ENCODE measurements around the gene CYP24A1. TPM values are rescaled to one million over a fixed set of nuclear protein-coding genes. Genes with fewer than 3 reads are reported as not detected.
A peak's percentile ranks its signal among the peaks of the same experiment; 100 is the strongest.

CYP24A1 gene
- total and polyA plus RNA-seq, 4 donors = 0.28 to 1.2 (median 0.91) TPM

DNA sequence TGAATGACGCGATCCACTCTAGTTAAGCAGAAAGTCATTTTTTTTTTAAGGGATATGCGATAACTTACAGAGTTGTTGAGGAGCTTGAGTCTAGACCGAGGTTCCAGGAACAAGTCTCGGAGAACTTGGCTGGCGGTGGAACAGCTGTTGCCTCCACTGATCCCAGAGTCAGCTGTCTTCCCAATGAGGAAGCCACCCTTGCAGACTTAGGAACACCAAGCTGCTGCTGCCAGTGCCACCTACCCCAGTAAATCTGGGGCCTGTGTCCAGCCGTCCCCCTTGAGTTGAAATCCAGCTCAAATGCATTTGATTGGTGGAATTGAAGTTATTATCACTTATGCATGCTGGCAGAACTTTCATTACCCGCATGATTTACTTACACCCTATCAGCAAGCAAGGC lies 40.8 kb upstream of the CYP24A1 start:
- no peak overlapping the region for H3K27ac ChIP-seq (ENCODE audit: low read depth, low read length)
- H3K36me3 ChIP-seq (ENCODE audit: control insufficient read depth, insufficient read depth, low read length) = peaks cover 7% of the 10 kb centered on the region
- H3K4me1 ChIP-seq (ENCODE audit: control insufficient read depth, insufficient read depth, low read length) = no peaks in the 10 kb centered on the region
- H3K4me3 ChIP-seq (ENCODE audit: low read depth, low read length) = no peak overlapping the region
- H3K9me3 ChIP-seq (ENCODE audit: control insufficient read depth, insufficient read depth, low read length) = no peaks in the 10 kb centered on the region
- DNase-seq (ENCODE audit: low read depth in 4 of 6, low spot score in 6 of 6) = no peak
- 90% methylated on average over 2 of the region's 8 CpGs for WGBS (ENCODE audit: insufficient coverage)
- H3K27me3 ChIP-seq (ENCODE audit: control insufficient read depth, insufficient read depth, low read length) = no peaks in the 10 kb centered on the region

DNA sequence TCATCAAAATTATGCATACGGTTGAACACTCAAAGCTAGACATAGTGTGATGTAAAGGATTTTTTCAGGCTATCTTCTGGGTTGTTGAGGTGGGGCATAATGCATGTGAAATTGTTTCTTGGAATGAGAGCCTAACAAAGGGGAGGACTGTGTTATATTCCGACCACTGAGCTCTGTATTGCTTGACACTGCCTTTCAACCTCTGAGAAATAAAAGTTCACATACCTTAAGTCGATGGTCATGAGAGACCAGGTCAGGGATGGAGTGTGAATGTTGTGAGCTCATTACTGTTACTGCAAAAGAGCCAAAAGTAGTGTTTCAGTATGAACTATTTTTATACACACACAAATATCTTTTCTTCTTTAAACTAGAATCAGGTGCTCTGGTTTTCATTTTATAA lies 39.1 kb upstream of the CYP24A1 start:
- 100% methylated on average over 1 of the region's 3 CpGs for WGBS (ENCODE audit: insufficient coverage)
- no peaks in the 10 kb centered on the region for H3K9me3 ChIP-seq (ENCODE audit: control insufficient read depth, insufficient read depth, low read length)

DNA sequence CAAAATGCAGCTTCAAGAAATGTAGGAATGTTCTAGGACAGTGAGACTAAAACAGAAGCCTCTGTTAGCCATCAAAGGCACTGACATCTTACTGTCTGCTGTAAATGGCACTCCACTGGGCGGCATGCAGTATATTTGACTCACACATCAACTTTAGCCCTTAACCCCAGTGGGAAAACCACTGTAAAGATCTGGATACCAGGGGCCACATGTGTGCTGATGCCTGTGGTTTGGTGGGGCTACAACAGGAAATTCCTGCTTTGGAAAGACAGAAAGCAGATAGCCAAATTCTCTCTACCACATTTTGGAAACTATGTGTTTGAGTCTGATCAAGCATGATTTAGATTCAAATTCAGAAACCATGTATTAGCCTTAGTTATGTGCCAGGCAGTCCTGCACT lies 38.4 kb upstream of the CYP24A1 start:
- Histone ChIP-seq H3K36me3 (ENCODE audit: control insufficient read depth, insufficient read depth, low read length) (peaks cover 5% of the 10 kb centered on the region), H3K4me3 (ENCODE audit: low read depth, low read length) (no peak overlapping the region), H3K27me3 (ENCODE audit: control insufficient read depth, insufficient read depth, low read length) (no peaks in the 10 kb centered on the region), H3K27ac (ENCODE audit: low read depth, low read length) (no peak overlapping the region), H3K9me3 (ENCODE audit: control insufficient read depth, insufficient read depth, low read length) (no peaks in the 10 kb centered on the region), H3K4me1 (ENCODE audit: control insufficient read depth, insufficient read depth, low read length) (peaks cover 3% of the 10 kb centered on the region)
- DNase-seq (ENCODE audit: low read depth in 4 of 6, low spot score in 6 of 6) = no peak
- no CpG with 5 or more reads among the region's 1 CpG for WGBS (ENCODE audit: insufficient coverage)

More for the DNA sequence above, 39.1 kb upstream of the CYP24A1 start:
- no peak overlapping the region for H3K27ac ChIP-seq (ENCODE audit: low read depth, low read length)
- no peak overlapping the region for H3K4me3 ChIP-seq (ENCODE audit: low read depth, low read length)
- H3K27me3 ChIP-seq (ENCODE audit: control insufficient read depth, insufficient read depth, low read length) = no peaks in the 10 kb centered on the region
- peaks cover 7% of the 10 kb centered on the region for H3K36me3 ChIP-seq (ENCODE audit: control insufficient read depth, insufficient read depth, low read length)
- H3K4me1 ChIP-seq (ENCODE audit: control insufficient read depth, insufficient read depth, low read length) = peaks cover 3% of the 10 kb centered on the region
- DNase-seq (ENCODE audit: low read depth in 4 of 6, low spot score in 6 of 6) = no peak

DNA sequence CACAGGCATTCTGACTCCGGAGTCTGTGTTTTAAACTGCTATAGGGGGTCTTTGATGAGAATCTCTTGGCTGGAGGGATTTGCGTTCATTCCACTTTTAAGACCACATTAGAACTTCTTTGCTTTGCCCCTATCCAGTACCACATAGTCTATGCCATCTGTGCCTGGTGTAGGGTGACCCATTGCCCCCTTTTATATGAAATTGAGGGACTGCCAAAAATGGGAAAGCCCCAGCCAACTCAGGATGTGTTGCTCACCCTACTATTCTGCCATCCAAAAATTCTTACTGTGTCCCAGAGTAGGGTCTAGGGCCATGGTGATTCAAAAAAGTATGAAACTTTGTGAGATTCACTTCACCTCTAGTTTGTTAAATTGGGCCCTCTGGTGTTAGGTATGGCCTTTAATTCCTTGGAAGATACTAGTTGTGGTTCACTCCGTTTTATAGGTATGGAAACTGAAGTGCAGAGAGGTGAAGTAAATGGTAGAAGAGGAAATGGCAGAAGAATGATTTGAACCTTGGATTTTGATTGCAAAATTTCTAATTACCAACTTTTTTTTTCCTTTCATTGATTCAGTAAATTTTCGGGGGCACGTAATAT lies 35.5 kb upstream of the CYP24A1 start:
- no peaks in the 10 kb centered on the region for H3K9me3 ChIP-seq (ENCODE audit: control insufficient read depth, insufficient read depth, low read length)
- no peak overlapping the region for H3K27ac ChIP-seq (ENCODE audit: low read depth, low read length)
- H3K4me1 ChIP-seq (ENCODE audit: control insufficient read depth, insufficient read depth, low read length) = peaks cover 3% of the 10 kb centered on the region
- DNase-seq (ENCODE audit: low read depth in 4 of 6, low spot score in 6 of 6) = no peak
- no peaks in the 10 kb centered on the region for H3K27me3 ChIP-seq (ENCODE audit: control insufficient read depth, insufficient read depth, low read length)
- H3K36me3 ChIP-seq (ENCODE audit: control insufficient read depth, insufficient read depth, low read length) = no peaks in the 10 kb centered on the region
- WGBS (ENCODE audit: insufficient coverage) = no CpG with 5 or more reads among the region's 5 CpGs
- H3K4me3 ChIP-seq (ENCODE audit: low read depth, low read length) = peak overlapping the region; percentile 76

DNA sequence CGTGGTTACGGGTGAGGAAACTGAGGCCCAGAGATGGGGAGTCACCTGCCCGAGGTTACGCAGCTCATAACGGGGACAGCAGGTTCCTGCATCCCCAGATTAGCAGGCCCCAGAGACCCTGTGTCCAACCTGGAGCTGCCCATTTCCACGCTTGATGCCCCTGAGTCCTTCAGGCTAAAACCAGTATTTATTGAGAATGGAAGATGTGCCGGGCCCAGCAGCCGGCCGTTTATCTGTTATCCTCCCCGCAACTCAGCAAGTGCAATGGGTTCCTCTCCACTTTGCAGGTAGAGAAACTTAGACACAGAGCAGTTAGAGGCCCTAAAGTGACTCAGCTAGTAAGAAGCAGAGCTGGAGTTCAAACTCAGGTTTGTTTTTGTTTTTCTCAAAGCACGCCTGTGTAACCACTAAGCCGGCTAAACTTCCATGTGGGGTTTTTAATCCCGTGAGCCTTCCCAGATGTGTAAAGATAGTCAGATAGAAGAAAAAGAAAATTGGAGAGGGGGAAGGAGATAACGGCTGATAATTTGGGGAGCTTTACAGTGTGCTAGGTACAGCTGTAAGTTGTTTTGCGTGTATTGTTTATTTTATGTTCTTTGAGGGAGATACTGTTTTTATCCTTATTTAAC lies 34.9 kb upstream of the CYP24A1 start:
- 0% methylated on average over 12 of the region's 15 CpGs for WGBS (ENCODE audit: insufficient coverage)
- Histone ChIP-seq H3K9me3 (ENCODE audit: control insufficient read depth, insufficient read depth, low read length) (no peaks in the 10 kb centered on the region), H3K4me1 (ENCODE audit: control insufficient read depth, insufficient read depth, low read length) (peaks cover 6% of the 10 kb centered on the region), H3K27me3 (ENCODE audit: control insufficient read depth, insufficient read depth, low read length) (no peaks in the 10 kb centered on the region), H3K36me3 (ENCODE audit: control insufficient read depth, insufficient read depth, low read length) (no peaks in the 10 kb centered on the region), H3K27ac (ENCODE audit: low read depth, low read length) (peak overlapping the region; percentile 59), H3K4me3 (ENCODE audit: low read depth, low read length) (peak overlapping the region; percentile 76)
- DNase-seq (ENCODE audit: low read depth in 4 of 6, low spot score in 6 of 6) = peak in 1 of 6 donors; percentile 11

DNA sequence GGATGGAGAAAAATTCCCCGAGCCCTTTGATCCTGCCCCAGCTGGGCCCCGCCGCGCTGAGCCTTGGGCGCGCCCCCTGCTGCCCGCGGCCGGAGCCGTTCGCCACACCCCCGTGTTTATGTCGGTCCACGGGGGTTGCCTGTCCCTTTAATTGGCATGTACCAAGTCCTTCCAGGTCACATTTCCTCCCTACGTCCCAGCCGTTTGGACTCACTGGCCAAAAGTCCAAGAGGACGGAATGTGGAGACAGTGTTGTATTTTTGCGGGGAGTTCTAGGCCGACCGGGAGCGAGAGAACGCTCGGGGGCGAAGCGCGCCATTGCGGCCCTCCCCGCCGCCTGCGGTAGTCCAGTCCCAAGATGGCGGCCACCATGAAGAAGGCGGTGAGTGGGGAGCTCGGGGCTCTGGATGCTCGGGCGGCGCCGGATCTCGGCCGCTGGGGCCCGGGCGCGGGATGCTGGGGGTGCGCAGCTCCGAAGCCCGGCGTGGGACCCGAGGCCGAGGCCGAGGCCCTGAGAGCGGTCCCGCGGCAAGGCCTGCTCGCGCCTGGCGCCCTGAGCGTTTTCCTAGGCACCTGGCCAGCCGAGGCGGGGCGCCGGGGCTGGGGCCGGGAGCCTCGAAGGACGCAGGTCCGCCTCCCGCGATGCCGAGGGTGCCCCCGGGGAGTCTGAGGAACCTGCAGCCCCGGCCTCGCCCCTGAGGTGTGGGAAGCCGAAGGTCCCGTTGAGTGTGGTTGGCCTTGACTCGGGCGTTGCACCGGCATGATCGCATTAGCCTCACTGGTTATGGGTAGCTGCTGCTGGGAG lies 34.2 kb upstream of the CYP24A1 start, which contains the start of gene PFDN4:
TSS of gene PFDN4 (plus strand) at position 345 of the 805 bp plus-strand sequence. CDS start at position 359, 14 bp downstream.
- Histone ChIP-seq H3K4me1 (ENCODE audit: control insufficient read depth, insufficient read depth, low read length) (peaks cover 6% of the 10 kb centered on the region), H3K27me3 (ENCODE audit: control insufficient read depth, insufficient read depth, low read length) (no peaks in the 10 kb centered on the region), H3K9me3 (ENCODE audit: control insufficient read depth, insufficient read depth, low read length) (no peaks in the 10 kb centered on the region), H3K36me3 (ENCODE audit: control insufficient read depth, insufficient read depth, low read length) (no peaks in the 10 kb centered on the region), H3K4me3 (ENCODE audit: low read depth, low read length) (peak within 1 kb of the TSS; percentile 76), H3K27ac (ENCODE audit: low read depth, low read length) (peak within 1 kb of the TSS; percentile 93)
- peak; percentile 61 to 94 (median 78) for DNase-seq (ENCODE audit: low read depth in 4 of 6, low spot score in 6 of 6)
- under 1% methylated on average over 74 of the region's 76 CpGs for WGBS (ENCODE audit: insufficient coverage)

DNA sequence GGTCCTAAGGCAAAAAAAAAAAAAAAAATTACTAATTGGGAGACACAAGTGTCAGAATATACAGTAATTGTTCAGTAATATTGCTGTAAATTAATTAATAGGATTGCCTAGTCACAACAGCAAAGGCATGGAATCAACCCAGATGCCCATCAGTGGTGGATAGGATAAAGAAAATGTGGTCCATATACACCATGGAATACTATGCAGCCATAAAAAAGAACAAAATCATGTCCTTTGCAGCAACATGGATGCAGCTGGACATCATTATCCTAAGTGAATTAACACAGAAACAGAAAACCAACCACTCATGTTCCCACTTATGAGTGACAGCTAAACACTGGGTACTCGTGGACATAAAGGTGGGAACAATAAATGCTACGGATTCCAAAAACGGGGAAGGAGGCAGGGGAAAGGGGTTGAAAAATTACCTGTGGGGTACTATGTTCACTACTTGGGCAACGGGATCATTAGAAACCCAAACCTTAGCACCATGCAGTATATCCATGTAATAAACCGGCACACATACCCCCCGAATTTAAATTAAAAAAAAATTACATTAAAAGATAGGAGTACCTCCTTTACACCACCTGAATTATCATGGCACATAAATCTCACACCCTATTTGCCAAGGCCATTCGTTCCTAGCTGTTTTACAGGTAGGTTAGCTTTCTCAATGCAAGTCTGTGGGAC lies 33.4 kb upstream of the CYP24A1 start:
- no peak for DNase-seq (ENCODE audit: low read depth in 4 of 6, low spot score in 6 of 6)
- Histone ChIP-seq H3K27ac (ENCODE audit: low read depth, low read length) (no peak overlapping the region), H3K4me3 (ENCODE audit: low read depth, low read length) (peak overlapping the region; percentile 76), H3K36me3 (ENCODE audit: control insufficient read depth, insufficient read depth, low read length) (no peaks in the 10 kb centered on the region), H3K4me1 (ENCODE audit: control insufficient read depth, insufficient read depth, low read length) (peaks cover 6% of the 10 kb centered on the region), H3K9me3 (ENCODE audit: control insufficient read depth, insufficient read depth, low read length) (no peaks in the 10 kb centered on the region), H3K27me3 (ENCODE audit: control insufficient read depth, insufficient read depth, low read length) (no peaks in the 10 kb centered on the region)
- 0% methylated on average over 1 of the region's 7 CpGs for whole genome bisulfite sequencing (ENCODE audit: insufficient coverage)

DNA sequence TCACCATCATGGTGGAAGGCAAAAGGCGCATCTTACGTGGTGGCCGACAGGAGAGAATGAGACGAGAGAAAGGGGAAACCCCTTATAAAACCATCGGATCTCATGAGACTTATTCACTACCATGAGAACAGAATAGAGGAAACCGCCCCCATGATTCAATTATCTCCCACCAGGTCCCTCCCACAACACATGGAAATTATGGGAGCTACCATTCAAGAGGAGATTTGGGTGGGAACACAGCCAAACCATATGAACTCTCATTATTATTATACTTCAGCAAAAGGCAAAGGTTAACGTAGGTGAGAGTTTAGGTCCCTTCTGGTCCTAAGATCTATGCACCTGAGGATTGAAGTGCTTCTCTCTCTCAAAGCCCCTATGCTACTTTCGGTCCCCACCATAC lies 31.7 kb upstream of the CYP24A1 start:
- DNase-seq (ENCODE audit: low read depth in 4 of 6, low spot score in 6 of 6) = no peak
- H3K27me3 ChIP-seq (ENCODE audit: control insufficient read depth, insufficient read depth, low read length) = no peaks in the 10 kb centered on the region
- H3K4me3 ChIP-seq (ENCODE audit: low read depth, low read length) = no peak overlapping the region
- H3K4me1 ChIP-seq (ENCODE audit: control insufficient read depth, insufficient read depth, low read length) = peaks cover 6% of the 10 kb centered on the region
- 92% methylated on average over 2 of the region's 8 CpGs for WGBS (ENCODE audit: insufficient coverage)
- H3K27ac ChIP-seq (ENCODE audit: low read depth, low read length) = no peak overlapping the region
- H3K9me3 ChIP-seq (ENCODE audit: control insufficient read depth, insufficient read depth, low read length) = no peaks in the 10 kb centered on the region
- H3K36me3 ChIP-seq (ENCODE audit: control insufficient read depth, insufficient read depth, low read length) = no peaks in the 10 kb centered on the region

DNA sequence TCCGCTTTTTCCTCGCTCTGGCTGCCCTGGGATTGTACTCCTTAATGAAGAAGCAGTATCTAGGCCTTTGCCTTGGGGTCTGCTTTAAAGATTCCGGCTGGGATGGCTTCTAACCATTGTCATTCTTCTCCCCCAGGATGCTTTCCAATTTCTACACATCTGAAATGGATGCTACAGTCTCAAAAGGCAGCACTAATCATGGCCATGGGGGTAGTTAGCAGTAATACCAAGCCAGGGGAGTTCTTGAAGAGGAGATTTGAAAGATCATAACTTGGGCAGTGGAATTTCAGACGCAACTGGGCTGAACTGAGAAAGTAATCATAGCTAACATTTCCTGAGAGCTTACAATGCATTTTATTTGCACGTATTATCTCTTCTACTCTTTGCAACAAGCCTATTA lies 30.7 kb upstream of the CYP24A1 start:
- WGBS (ENCODE audit: insufficient coverage) = 90% methylated on average over 2 of the region's 5 CpGs
- H3K27ac ChIP-seq (ENCODE audit: low read depth, low read length) = no peak overlapping the region
- peak in 2 of 6 donors; percentile 9 to 65 for DNase-seq (ENCODE audit: low read depth in 4 of 6, low spot score in 6 of 6)

More for the DNA sequence above, 30.7 kb upstream of the CYP24A1 start:
- H3K9me3 ChIP-seq (ENCODE audit: control insufficient read depth, insufficient read depth, low read length) = no peaks in the 10 kb centered on the region
- peaks cover 6% of the 10 kb centered on the region for H3K4me1 ChIP-seq (ENCODE audit: control insufficient read depth, insufficient read depth, low read length)
- no peaks in the 10 kb centered on the region for H3K27me3 ChIP-seq (ENCODE audit: control insufficient read depth, insufficient read depth, low read length)
- no peak overlapping the region for H3K4me3 ChIP-seq (ENCODE audit: low read depth, low read length)
- H3K36me3 ChIP-seq (ENCODE audit: control insufficient read depth, insufficient read depth, low read length) = no peaks in the 10 kb centered on the region
